Measurements from ENCODE around the gene KIAA1755. TPM values are rescaled to one million over a fixed set of nuclear protein-coding genes. Genes with fewer than 3 reads are reported as not detected.

Gene KIAA1755
- total RNA-seq, 1 experiment from 2014 or later: not detected

- Histone ChIP-seq H3K27ac (ENCODE audit: low read depth, low read length, poor library complexity, severe bottlenecking) (no peak overlapping the region), H3K36me3 (ENCODE audit: insufficient read depth, low read length, poor library complexity, severe bottlenecking) (no peaks in the 10 kb centered on the region), H3K27me3 (replicated peaks; ENCODE audit: insufficient read depth, low read depth, low read length, poor library complexity) (no peaks in the 10 kb centered on the region), H3K4me1 (ENCODE audit: insufficient read depth, low read length, poor library complexity, severe bottlenecking) (no peaks in the 10 kb centered on the region), H3K9me3 (ENCODE audit: low read depth, low read length, poor library complexity, severe bottlenecking) (no peaks in the 10 kb centered on the region), H3K4me3 (ENCODE audit: low read depth, low read length, poor library complexity, severe bottlenecking) (no peak overlapping the region)
- DNase-seq (ENCODE audit: low spot score): no peak
- ChIA-PET POLR2A (ENCODE audit: low non-redundant PET) (no interaction called here), CTCF (no interaction called here)
- intact Hi-C loops (cut with micrococcal nuclease; ENCODE audit: unreplicated experiment): no loop called here
- TF ChIP-seq EZH2 (IDR thresholded peaks at IDR 0.05; ENCODE audit: borderline replicate concordance, low read depth, low read length, poor library complexity, severe bottlenecking) (no peak), CTCF (conservative IDR thresholded peaks at IDR 0.05; ENCODE audit: low read depth, low read length) (no peak)
- BruUV-seq (replicated peaks): no TSS peak
These were observed 31.4 kb upstream of the KIAA1755 start for GRCh38 chr20:38291966-38292365.

- Histone ChIP-seq H3K27ac (ENCODE audit: low read depth, low read length, poor library complexity, severe bottlenecking) (no peak overlapping the region), H3K36me3 (ENCODE audit: insufficient read depth, low read length, poor library complexity, severe bottlenecking) (no peaks in the 10 kb centered on the region), H3K27me3 (replicated peaks; ENCODE audit: insufficient read depth, low read depth, low read length, poor library complexity) (no peaks in the 10 kb centered on the region), H3K4me1 (ENCODE audit: insufficient read depth, low read length, poor library complexity, severe bottlenecking) (no peaks in the 10 kb centered on the region), H3K4me3 (ENCODE audit: low read depth, low read length, poor library complexity, severe bottlenecking) (no peak overlapping the region), H3K9me3 (ENCODE audit: low read depth, low read length, poor library complexity, severe bottlenecking) (no peaks in the 10 kb centered on the region)
- intact Hi-C loops (cut with micrococcal nuclease; ENCODE audit: unreplicated experiment): no loop called here
- CTCF ChIA-PET: no interaction called here
- no TSS peak for BruUV-seq (replicated peaks)
- POLR2A ChIA-PET (ENCODE audit: low non-redundant PET): no interaction called here
- peak; percentile 50 for TF ChIP-seq CTCF (conservative IDR thresholded peaks at IDR 0.05; ENCODE audit: low read depth, low read length)
- no peak for TF ChIP-seq EZH2 (IDR thresholded peaks at IDR 0.05; ENCODE audit: borderline replicate concordance, low read depth, low read length, poor library complexity, severe bottlenecking)
- peak; percentile 22 for DNase-seq (ENCODE audit: low spot score)
These were observed 30.6 kb upstream of the KIAA1755 start for GRCh38 chr20:38290829-38291814.

GRCh38 chr20:38286586-38287531 lies 26.3 kb upstream of the KIAA1755 start:
- intact Hi-C loops (cut with micrococcal nuclease; ENCODE audit: unreplicated experiment): no loop called here
- Histone ChIP-seq H3K9me3 (ENCODE audit: low read depth, low read length, poor library complexity, severe bottlenecking) (no peaks in the 10 kb centered on the region), H3K4me1 (ENCODE audit: insufficient read depth, low read length, poor library complexity, severe bottlenecking) (no peaks in the 10 kb centered on the region), H3K36me3 (ENCODE audit: insufficient read depth, low read length, poor library complexity, severe bottlenecking) (no peaks in the 10 kb centered on the region), H3K27me3 (replicated peaks; ENCODE audit: insufficient read depth, low read depth, low read length, poor library complexity) (no peaks in the 10 kb centered on the region), H3K4me3 (ENCODE audit: low read depth, low read length, poor library complexity, severe bottlenecking) (no peak overlapping the region), H3K27ac (ENCODE audit: low read depth, low read length, poor library complexity, severe bottlenecking) (no peak overlapping the region)
- ChIA-PET POLR2A (ENCODE audit: low non-redundant PET) (interaction anchor here (0.7 kb wide), 1 partner anchor 942 kb away, joined by 4 read pairs; no protein-coding TSS in a partner anchor), CTCF (no interaction called here)
- no TSS peak for BruUV-seq (replicated peaks)
- DNase-seq (ENCODE audit: low spot score): no peak
- TF ChIP-seq CTCF (conservative IDR thresholded peaks at IDR 0.05; ENCODE audit: low read depth, low read length): no peak
- no peak for TF ChIP-seq EZH2 (IDR thresholded peaks at IDR 0.05; ENCODE audit: borderline replicate concordance, low read depth, low read length, poor library complexity, severe bottlenecking)
